OCI-LY1 (cell line): ENCODE results near the gene S100A16.
"Not testable (repeated sequence)": the region's sequence is repeated elsewhere in the genome, so short reads cannot be mapped to it uniquely, and the experiment has no call there.

Experiments used
- H2AFZ ChIP-seq: fragments of 200-600 bp; sonication (generic), shearing (Covaris generic); 2 replicates; pipeline ENCODE4 v1.6.0; 2014; ENCODE audit warnings: antibody characterized with exemption, mild to moderate bottlenecking, low read length
- H3F3A ChIP-seq: fragments of 200-600 bp; sonication (generic), shearing (Covaris generic); 2 replicates; pipeline ENCODE4 v1.6.0; 2014; ENCODE audit warnings: mild to moderate bottlenecking, antibody characterized with exemption, low read length, moderate library complexity; ENCODE audit not compliant: insufficient read depth
- H3K27ac ChIP-seq: fragments of 200-600 bp; sonication (generic); 2 replicates; pipeline ENCODE4 v1.5.1; 2014; ENCODE audit warnings: low read length, mixed run types, mild to moderate bottlenecking, low read depth; ENCODE audit not compliant: poor library complexity, severe bottlenecking
- H3K27me3 ChIP-seq: fragments of 200-600 bp; sonication (generic); 2 replicates; pipeline ENCODE4 v1.6.0; 2014; ENCODE audit warnings: antibody characterized with exemption, mild to moderate bottlenecking, low read length, moderate library complexity; ENCODE audit not compliant: insufficient read depth
- H3K36me3 ChIP-seq: fragments of 200-600 bp; sonication (generic); 2 replicates; pipeline ENCODE4 v1.6.1; 2014; ENCODE audit warnings: mild to moderate bottlenecking, antibody characterized with exemption, low read length, moderate library complexity, mixed read lengths; ENCODE audit not compliant: insufficient read depth
- H3K4me1 ChIP-seq: fragments of 200-600 bp; sonication (generic); 2 replicates; pipeline ENCODE4 v1.5.1; 2014; ENCODE audit warnings: mild to moderate bottlenecking, low read length, moderate library complexity; ENCODE audit not compliant: insufficient read depth, severe bottlenecking
- H3K4me2 ChIP-seq: fragments of 200-600 bp; sonication (generic), shearing (Covaris generic); 2 replicates; pipeline ENCODE4 v1.6.1; 2014; ENCODE audit warnings: low read length
- H3K4me3 ChIP-seq: fragments of 200-600 bp; sonication (generic); 2 replicates; pipeline ENCODE4 v1.5.1; 2014; ENCODE audit warnings: low read length, low read depth, mild to moderate bottlenecking, mixed read lengths; ENCODE audit not compliant: poor library complexity, severe bottlenecking
- H3K79me2 ChIP-seq: fragments of 200-600 bp; shearing (Covaris generic); 2 replicates; pipeline ENCODE4 v1.6.1; 2016; ENCODE audit warnings: mixed run types, low read length, mixed read lengths; ENCODE audit not compliant: insufficient read depth
- H3K9ac ChIP-seq: fragments of 200-600 bp; sonication (generic), shearing (Covaris generic); 2 replicates; pipeline ENCODE4 v1.6.1; 2014; ENCODE audit warnings: mild to moderate bottlenecking, low read length, mixed read lengths
- H3K9me2 ChIP-seq: fragments of 200-600 bp; sonication (generic), shearing (Covaris generic); 2 replicates; pipeline ENCODE4 v1.6.1; 2014; ENCODE audit warnings: low read depth, mild to moderate bottlenecking, low read length, mixed read lengths
- H3K9me3 ChIP-seq: fragments of 200-600 bp; shearing (Covaris generic); 2 replicates; pipeline ENCODE4 v1.6.1; 2014; ENCODE audit warnings: low read length, mixed read lengths
- H4K20me1 ChIP-seq: fragments of 200-600 bp; sonication (generic), shearing (Covaris generic); 2 replicates; pipeline ENCODE4 v1.6.0; 2016; ENCODE audit warnings: mild to moderate bottlenecking, low read length; ENCODE audit not compliant: insufficient read depth
- EZH2 ChIP-seq: fragments of 200-600 bp; sonication (generic), shearing (Covaris generic); IDR thresholded peaks from 2 replicates; pipeline ENCODE4 v1.8.0; 2017; ENCODE audit warnings: borderline replicate concordance, mixed run types, mild to moderate bottlenecking, antibody characterized with exemption, low read length, moderate library complexity, mixed read lengths
- TF ChIP-seq, protein P1 (sequence below): fragments of 200-600 bp; sonication (generic), shearing (Covaris generic); IDR thresholded peaks from 2 replicates; pipeline ENCODE4 v1.5.1; 2017; ENCODE audit warnings: mild to moderate bottlenecking, antibody characterized with exemption, low read length, moderate library complexity, mixed read lengths

S100A16 gene

GRCh38 chr1:153577138-153577537 is 35.8 kb downstream of the S100A16 start:
- Histone ChIP-seq H3K27me3 (no peaks in the 10 kb centered on the region), H4K20me1 (no peaks in the 10 kb centered on the region), H3K36me3 (no peaks in the 10 kb centered on the region), H3K4me3 (no peak overlapping the region), H3K79me2 (no peaks in the 10 kb centered on the region), H3F3A (no peaks in the 10 kb centered on the region), H3K9ac (no peak overlapping the region), H2AFZ (no peak overlapping the region), H3K9me3 (no peaks in the 10 kb centered on the region), H3K9me2 (no peaks in the 10 kb centered on the region; the same call in 1 of the 2 replicates), H3K4me1 (no peaks in the 10 kb centered on the region), H3K27ac (no peak overlapping the region), H3K4me2 (no peak overlapping the region)
- no peak for TF ChIP-seq EZH2
- TF ChIP-seq, protein P1, sequence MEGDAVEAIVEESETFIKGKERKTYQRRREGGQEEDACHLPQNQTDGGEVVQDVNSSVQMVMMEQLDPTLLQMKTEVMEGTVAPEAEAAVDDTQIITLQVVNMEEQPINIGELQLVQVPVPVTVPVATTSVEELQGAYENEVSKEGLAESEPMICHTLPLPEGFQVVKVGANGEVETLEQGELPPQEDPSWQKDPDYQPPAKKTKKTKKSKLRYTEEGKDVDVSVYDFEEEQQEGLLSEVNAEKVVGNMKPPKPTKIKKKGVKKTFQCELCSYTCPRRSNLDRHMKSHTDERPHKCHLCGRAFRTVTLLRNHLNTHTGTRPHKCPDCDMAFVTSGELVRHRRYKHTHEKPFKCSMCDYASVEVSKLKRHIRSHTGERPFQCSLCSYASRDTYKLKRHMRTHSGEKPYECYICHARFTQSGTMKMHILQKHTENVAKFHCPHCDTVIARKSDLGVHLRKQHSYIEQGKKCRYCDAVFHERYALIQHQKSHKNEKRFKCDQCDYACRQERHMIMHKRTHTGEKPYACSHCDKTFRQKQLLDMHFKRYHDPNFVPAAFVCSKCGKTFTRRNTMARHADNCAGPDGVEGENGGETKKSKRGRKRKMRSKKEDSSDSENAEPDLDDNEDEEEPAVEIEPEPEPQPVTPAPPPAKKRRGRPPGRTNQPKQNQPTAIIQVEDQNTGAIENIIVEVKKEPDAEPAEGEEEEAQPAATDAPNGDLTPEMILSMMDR: no peak

DNA sequence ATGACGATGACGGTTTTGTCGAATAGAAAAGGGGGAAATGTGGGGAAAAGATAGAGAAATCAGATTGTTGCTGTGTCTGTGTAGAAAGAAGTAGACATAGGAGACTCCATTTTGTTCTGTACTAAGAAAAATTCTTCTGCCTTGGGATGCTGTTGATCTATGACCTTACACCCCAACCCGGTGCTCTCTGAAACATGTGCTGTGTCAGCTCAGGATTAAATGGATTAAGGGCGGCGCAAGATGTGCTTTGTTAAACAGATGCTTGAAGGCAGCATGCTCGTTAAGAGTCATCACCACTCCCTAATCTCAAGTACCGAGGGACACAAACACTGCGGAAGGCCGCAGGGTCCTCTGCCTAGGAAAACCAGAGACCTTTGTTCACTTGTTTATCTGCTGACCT is 37.4 kb downstream of the S100A16 start:
- H3K4me2 ChIP-seq, H4K20me1 ChIP-seq, H3K4me1 ChIP-seq, H2AFZ ChIP-seq, H3K9me3 ChIP-seq, H3K9me2 ChIP-seq, H3F3A ChIP-seq, H3K79me2 ChIP-seq, H3K9ac ChIP-seq, H3K27ac ChIP-seq, H3K27me3 ChIP-seq, H3K36me3 ChIP-seq, H3K4me3 ChIP-seq: not testable (repeated sequence)

- H3K36me3 ChIP-seq, H3K9ac ChIP-seq, H2AFZ ChIP-seq, H3K4me2 ChIP-seq, H3K27ac ChIP-seq, H3K27me3 ChIP-seq, H4K20me1 ChIP-seq, H3K4me1 ChIP-seq, H3K9me3 ChIP-seq, H3K79me2 ChIP-seq, H3F3A ChIP-seq, H3K9me2 ChIP-seq, H3K4me3 ChIP-seq: not testable (repeated sequence)
These were observed 37.9 kb downstream of the S100A16 start for GRCh38 chr1:153575081-153575491.

DNA sequence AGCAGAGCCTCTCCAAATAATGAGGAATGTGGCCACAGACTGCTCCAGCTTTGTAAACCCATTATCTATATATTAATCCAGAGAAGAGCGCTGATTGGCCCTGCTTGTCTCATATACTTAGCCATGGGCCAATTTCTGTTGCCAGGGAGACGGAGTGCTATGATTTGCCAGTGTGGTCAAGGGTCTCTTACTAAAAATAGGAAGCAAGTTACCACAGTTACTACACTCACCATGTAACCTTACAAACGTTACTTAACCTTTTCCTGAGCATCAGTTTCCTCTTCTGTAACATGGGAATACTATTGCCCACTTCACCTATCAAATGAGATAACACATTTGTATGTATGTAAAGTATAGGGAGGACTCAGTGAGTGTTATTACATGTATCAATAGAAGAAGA is 39.6 kb downstream of the S100A16 start:
- Histone ChIP-seq H3K9me3 (no peaks in the 10 kb centered on the region), H3K27ac (no peak overlapping the region), H3K4me3 (no peak overlapping the region), H2AFZ (no peak overlapping the region), H3K27me3 (no peaks in the 10 kb centered on the region), H3F3A (no peaks in the 10 kb centered on the region), H3K9me2 (no peaks in the 10 kb centered on the region), H3K79me2 (no peaks in the 10 kb centered on the region), H3K4me2 (no peak overlapping the region), H4K20me1 (no peaks in the 10 kb centered on the region), H3K36me3 (no peaks in the 10 kb centered on the region), H3K4me1 (no peaks in the 10 kb centered on the region), H3K9ac (no peak overlapping the region)
- TF ChIP-seq EZH2: no peak
- TF ChIP-seq, protein P1: no peak
